Activated naive CD8-positive, alpha-beta T cell treated with anti-CD3 and anti-CD28 coated beads, Interleukin-2, amount 10 ng/mL, durations not matched to agents 7 days and 5 days (primary cell): ENCODE data around the gene FADS6. TPM values are rescaled to one million over a fixed set of nuclear protein-coding genes. Genes with fewer than 3 reads are reported as not detected.

Experiments used
- ATAC-seq: fragments of 150-1000 bp; cut with Tn5 transposase; one replicate; pipeline ENCODE4 v1.10.0; 2021; ENCODE audit warnings: low read depth, moderate library complexity
- POLR2A ChIA-PET: fragments of 350-600 bp; sonication (Branson Sonifier 250); formaldehyde crosslinking; loops from one replicate; lab custom pipeline; 2021; ENCODE audit warnings: antibody characterized with exemption; lab: Charles Lee
- DNase-seq: peaks from one replicate; pipeline ENCODE4 v3.0.0; 2021
- H3K27ac Mint-ChIP-seq: one replicate; pipeline ENCODE4 v1.8.0; 2022; ENCODE audit warnings: mild to moderate bottlenecking, mixed read lengths
- H3K27me3 Mint-ChIP-seq: one replicate; pipeline ENCODE4 v1.8.0; 2022; ENCODE audit warnings: mild to moderate bottlenecking, moderate library complexity, mixed read lengths
- H3K36me3 Mint-ChIP-seq: one replicate; pipeline ENCODE4 v1.8.0; 2021; ENCODE audit warnings: mild to moderate bottlenecking, mixed read lengths
- H3K4me1 Mint-ChIP-seq: one replicate; pipeline ENCODE4 v1.8.0; 2021; ENCODE audit warnings: mixed read lengths
- H3K4me3 Mint-ChIP-seq: one replicate; pipeline ENCODE4 v1.8.0; 2022; ENCODE audit warnings: mild to moderate bottlenecking, moderate library complexity, mixed read lengths
- H3K9me3 Mint-ChIP-seq: one replicate; pipeline ENCODE4 v1.8.0; 2021; ENCODE audit warnings: mixed read lengths
- total RNA-seq, 2 experiments: library from RNA; stranded (reverse); gene quantifications; one replicate each; pipeline ENCODE4 v1.2.3, GENCODE V29; 2021

FADS6 gene
- total RNA-seq, 2 experiments from 2014 or later: not detected

DNA sequence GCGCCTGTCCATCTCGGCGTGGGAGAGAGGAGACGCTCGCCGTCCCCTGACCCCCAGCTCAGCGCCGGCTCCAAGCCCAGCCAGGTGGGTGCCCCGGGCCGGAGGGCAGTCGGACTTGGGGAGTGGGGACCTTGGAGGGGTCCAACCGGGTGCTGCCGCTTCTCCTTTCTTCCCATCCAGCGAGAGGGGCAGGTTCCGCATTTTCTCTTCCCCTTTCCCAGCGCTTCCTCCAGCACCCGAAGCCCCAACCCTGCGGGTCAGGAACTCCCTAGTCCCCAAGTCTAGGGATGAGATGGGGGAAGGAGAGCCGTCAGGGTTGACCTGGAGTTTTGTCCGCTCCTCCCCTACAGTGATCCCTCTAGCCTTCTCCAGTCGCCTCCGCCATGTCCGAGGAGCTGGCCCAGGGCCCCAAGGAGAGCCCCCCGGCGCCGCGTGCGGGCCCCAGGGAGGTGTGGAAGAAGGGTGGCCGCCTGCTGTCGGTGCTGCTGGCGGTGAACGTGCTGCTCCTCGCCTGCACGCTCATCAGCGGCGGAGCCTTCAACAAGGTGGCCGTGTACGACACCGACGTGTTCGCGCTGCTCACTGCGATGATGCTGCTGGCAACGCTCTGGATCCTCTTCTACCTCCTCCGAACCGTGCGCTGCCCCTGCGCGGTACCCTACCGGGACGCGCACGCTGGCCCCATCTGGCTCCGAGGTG, 31.0 kb upstream of the FADS6 start, which contains the start of gene OTOP2:
Gene OTOP2 (plus strand): TSS at position 24 of the 699 bp plus-strand sequence. CDS start 360 bp downstream, at position 384.
- peak; percentile 43 for DNase-seq
- H3K27ac Mint-ChIP-seq: no peak within 1 kb of the TSS
- H3K4me3 Mint-ChIP-seq: no peak within 1 kb of the TSS
- no peaks in the 10 kb centered on the region for H3K36me3 Mint-ChIP-seq
- ATAC-seq: no peak
- no peaks in the 10 kb centered on the region for H3K9me3 Mint-ChIP-seq
- POLR2A ChIA-PET: interaction anchor here (0.6 kb wide), 1 partner anchor 117 kb away, joined by 3 read pairs; no protein-coding TSS in a partner anchor
- H3K4me1 Mint-ChIP-seq: peaks cover 4% of the 10 kb centered on the region
- H3K27me3 Mint-ChIP-seq: peaks cover 56% of the 10 kb centered on the region

DNA sequence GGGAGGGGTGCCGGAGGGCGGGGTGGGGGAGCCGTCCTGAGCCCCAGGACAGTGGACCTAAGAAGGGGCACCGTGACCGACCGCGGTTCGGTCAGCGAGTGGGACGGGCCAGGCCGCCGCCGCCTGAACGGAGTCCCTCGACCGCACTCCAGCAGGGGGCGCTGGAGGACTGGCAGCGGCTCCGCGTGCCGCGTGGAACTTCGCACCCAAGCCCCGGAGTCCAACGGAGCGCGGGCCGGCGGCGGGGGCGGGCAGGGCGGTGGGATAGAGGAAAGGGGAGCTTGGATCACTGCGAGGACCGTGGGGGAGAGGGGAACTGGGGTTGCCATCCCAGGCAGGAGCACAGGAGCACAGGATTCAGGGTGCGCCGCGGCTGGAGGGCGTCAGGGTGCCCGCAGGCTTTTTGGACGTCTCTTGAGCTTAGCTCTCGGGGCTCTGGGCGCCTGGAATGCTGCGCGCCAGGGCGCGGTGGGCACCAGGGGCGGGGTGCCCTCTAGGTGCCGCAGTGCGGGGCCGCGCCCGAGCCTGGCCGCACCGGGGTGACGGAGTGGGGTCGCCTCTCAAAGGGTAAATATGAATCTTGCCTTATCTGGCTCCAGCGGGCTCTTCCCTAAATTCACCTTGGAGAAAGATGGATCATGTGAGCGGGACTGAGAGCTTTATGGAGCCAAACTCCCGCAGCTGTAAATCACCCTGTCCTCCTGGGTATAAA, 30.3 kb upstream of the FADS6 start:
- ATAC-seq (peak; percentile 57), DNase-seq (peak; percentile 87)
- no peaks in the 10 kb centered on the region for H3K36me3 Mint-ChIP-seq
- H3K27me3 Mint-ChIP-seq: peaks cover 61% of the 10 kb centered on the region
- POLR2A ChIA-PET: interaction anchor here (0.6 kb wide), 1 partner anchor 118 kb away, joined by 3 read pairs; no protein-coding TSS in a partner anchor
- peaks cover 4% of the 10 kb centered on the region for H3K4me1 Mint-ChIP-seq
- no peak overlapping the region for H3K27ac Mint-ChIP-seq
- no peaks in the 10 kb centered on the region for H3K9me3 Mint-ChIP-seq
- H3K4me3 Mint-ChIP-seq: no peak overlapping the region

DNA sequence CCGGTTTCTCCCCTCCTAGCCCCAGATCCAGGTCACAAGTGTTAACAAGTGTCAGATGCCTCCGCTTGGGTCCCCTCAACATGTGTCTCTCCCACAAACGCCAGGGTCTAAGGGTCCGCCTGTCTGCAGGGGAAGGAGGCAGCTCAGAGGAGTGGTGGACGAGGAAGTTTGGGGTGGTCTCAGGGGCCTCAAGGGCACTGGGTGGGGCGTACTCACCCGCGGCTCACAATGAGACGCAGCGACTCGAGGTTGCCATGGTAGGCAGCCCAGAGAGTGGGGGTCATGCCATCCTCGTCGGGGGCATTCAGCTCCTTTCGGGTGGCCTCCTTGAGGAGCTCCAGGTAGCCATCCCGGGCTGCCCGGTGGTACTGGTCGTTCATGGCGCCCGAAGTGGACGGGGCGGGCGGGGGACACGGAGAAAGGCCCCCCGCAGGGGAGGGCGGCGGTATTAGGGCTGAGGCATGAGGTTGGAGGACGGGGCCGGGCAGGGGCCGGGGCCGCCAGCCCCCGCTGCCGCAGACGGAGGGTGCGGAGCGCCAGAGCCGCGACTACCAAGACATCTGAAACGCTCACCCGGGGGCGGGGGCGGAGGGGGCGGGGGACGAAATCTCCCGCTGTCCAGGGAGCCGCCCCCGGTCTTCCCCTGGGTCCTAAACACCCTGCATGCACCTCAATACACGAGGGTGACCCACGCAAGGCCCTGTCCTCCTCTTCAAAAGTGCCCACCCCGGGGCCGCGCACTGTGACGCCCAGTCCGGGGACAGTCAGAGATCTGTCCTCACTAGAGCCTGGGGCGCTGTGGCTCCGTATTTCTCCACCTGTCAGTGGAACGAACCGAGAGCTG, 29.5 kb upstream of the FADS6 start, which contains the start of gene USH1G:
Gene USH1G (minus strand): TSS at position 562 of the 844 bp plus-strand sequence. CDS start 182 bp downstream, at position 380.
- no peaks in the 10 kb centered on the region for H3K9me3 Mint-ChIP-seq
- no peak within 1 kb of the TSS for H3K4me3 Mint-ChIP-seq
- POLR2A ChIA-PET: no interaction called here
- peaks cover 4% of the 10 kb centered on the region for H3K4me1 Mint-ChIP-seq
- peaks cover 60% of the 10 kb centered on the region for H3K27me3 Mint-ChIP-seq
- H3K27ac Mint-ChIP-seq: no peak within 1 kb of the TSS
- ATAC-seq (peak; percentile 31), DNase-seq (no peak)
- H3K36me3 Mint-ChIP-seq: no peaks in the 10 kb centered on the region

DNA sequence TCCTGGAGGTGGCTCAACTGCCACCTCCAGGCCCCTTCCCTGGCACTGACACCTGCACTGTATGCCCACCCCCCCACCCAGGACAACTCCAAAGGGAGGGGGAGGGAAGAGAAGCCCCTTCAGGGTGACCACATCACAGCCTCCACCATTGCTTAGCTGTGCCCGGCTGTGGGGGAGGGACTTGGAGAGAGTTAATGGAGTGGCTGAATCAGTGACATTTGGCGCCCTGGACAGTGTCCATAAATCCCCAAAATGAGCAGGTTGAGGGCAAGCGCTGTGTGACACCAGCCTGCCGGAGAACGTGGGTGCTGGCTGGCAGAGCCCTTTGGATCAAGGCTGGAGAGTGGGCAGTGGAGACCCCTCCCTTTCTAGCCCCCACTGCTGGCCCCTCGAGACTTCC, 28.7 kb upstream of the FADS6 start:
- POLR2A ChIA-PET: no interaction called here
- no peak overlapping the region for H3K4me3 Mint-ChIP-seq
- no peak overlapping the region for H3K27ac Mint-ChIP-seq
- H3K4me1 Mint-ChIP-seq: peaks cover 4% of the 10 kb centered on the region
- no peaks in the 10 kb centered on the region for H3K36me3 Mint-ChIP-seq
- ATAC-seq (no peak), DNase-seq (no peak)
- H3K27me3 Mint-ChIP-seq: peaks cover 60% of the 10 kb centered on the region
- H3K9me3 Mint-ChIP-seq: no peaks in the 10 kb centered on the region

DNA sequence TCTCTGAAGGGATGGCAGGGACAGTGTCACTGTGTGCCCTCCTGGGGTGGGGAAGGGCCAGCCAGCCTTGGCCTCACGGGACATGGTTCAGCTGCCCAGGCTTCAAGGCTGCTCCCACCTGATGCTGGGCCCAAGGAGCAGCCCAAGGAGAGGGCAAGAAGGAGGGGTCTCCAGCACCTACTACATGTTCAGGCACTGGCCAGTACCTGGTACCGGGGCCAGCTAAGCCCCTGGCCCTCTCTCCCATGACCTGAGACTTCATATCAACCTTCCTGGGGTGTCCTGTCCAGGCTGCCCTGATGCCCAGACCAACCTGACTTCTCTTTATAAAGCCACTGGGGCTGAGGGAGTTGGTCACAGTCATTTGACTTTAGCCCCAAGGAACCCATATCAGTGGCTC, 28.3 kb upstream of the FADS6 start:
- Mint-ChIP-seq H3K36me3 (no peaks in the 10 kb centered on the region), H3K9me3 (no peaks in the 10 kb centered on the region), H3K4me3 (no peak overlapping the region), H3K4me1 (peaks cover 4% of the 10 kb centered on the region), H3K27me3 (peaks cover 58% of the 10 kb centered on the region), H3K27ac (no peak overlapping the region)
- ATAC-seq (no peak), DNase-seq (no peak)
- POLR2A ChIA-PET: no interaction called here

DNA sequence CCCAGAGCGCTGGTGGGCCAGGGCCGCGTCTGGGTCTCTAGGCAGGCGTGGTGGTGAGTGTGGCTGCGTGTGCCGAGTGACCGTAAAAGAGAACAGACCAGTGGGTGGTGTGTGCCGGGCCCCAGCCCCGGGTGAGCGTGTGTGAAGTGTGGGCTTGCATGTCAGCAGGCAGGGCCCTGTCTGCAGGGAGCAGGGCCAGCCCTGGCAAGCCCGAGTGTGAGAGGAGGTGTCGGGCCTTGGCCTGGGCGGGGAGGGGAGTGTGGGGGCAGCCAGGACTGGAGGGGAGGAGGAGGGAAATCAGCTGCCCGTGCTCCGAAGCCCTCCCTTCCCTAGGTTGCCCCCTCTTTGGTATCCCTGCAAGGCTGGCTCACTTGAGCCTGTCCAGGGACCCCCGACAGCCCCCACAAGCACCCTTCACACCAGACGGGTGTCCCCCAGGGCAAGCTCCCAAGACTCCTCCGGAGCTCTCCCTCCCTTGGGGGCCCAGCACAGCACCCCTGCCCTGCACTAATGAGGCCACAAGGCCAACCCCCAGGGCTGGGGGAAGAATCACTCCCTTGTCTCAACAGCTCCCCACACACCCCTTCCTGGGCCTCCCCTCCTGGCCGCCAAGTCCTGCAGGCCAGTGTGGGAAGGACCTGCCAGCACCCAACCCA, 27.7 kb upstream of the FADS6 start:
- Mint-ChIP-seq H3K27ac (no peak overlapping the region), H3K4me3 (no peak overlapping the region), H3K9me3 (no peaks in the 10 kb centered on the region), H3K36me3 (no peaks in the 10 kb centered on the region), H3K27me3 (peaks cover 53% of the 10 kb centered on the region), H3K4me1 (peaks cover 4% of the 10 kb centered on the region)
- DNase-seq (no peak), ATAC-seq (no peak)
- POLR2A ChIA-PET: no interaction called here

DNA sequence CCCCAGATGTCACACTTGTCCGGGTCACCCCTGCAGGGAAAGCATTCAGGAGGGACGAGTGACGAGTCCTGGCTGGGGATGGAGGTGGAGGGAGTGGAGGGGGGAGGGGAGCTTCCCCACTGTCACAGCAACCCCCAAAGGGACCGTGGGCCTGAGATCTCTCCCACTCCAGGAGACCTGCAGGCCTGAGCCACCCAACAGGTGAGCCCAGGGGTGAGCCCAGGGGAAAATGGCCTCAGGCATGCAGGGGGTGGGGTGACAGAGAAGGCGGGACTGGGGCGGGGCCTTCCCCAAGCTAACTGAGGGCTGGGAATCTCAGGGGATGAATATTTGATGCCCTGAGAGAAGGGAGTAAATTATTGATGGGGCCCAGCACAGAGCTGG, 27.2 kb upstream of the FADS6 start:
- peaks cover 49% of the 10 kb centered on the region for H3K27me3 Mint-ChIP-seq
- no peak for DNase-seq
- H3K4me1 Mint-ChIP-seq: peaks cover 4% of the 10 kb centered on the region
- H3K36me3 Mint-ChIP-seq: no peaks in the 10 kb centered on the region
- no peaks in the 10 kb centered on the region for H3K9me3 Mint-ChIP-seq
- POLR2A ChIA-PET: no interaction called here
- ATAC-seq: no peak
- H3K27ac Mint-ChIP-seq: no peak overlapping the region
- H3K4me3 Mint-ChIP-seq: no peak overlapping the region

DNA sequence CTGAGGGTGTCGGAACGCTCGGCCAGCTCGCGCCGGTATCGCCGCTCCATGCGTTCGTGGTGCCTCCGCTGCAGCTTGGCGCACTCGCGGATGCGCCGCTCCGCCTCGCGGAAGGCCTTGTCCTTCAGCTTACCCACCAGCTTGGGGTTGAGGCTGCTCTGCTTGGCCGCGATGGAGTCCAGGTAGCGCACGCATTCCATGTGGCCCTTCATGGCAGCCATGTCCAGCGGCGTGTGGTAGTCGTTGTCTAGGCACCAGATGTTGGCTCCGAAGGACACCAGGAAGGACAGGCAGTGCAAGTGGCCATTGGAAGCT, 26.8 kb upstream of the FADS6 start:
- Mint-ChIP-seq H3K27ac (no peak overlapping the region), H3K9me3 (no peaks in the 10 kb centered on the region), H3K4me1 (peaks cover 4% of the 10 kb centered on the region), H3K4me3 (no peak overlapping the region), H3K27me3 (peaks cover 46% of the 10 kb centered on the region), H3K36me3 (no peaks in the 10 kb centered on the region)
- DNase-seq (no peak), ATAC-seq (no peak)
- POLR2A ChIA-PET: no interaction called here

DNA sequence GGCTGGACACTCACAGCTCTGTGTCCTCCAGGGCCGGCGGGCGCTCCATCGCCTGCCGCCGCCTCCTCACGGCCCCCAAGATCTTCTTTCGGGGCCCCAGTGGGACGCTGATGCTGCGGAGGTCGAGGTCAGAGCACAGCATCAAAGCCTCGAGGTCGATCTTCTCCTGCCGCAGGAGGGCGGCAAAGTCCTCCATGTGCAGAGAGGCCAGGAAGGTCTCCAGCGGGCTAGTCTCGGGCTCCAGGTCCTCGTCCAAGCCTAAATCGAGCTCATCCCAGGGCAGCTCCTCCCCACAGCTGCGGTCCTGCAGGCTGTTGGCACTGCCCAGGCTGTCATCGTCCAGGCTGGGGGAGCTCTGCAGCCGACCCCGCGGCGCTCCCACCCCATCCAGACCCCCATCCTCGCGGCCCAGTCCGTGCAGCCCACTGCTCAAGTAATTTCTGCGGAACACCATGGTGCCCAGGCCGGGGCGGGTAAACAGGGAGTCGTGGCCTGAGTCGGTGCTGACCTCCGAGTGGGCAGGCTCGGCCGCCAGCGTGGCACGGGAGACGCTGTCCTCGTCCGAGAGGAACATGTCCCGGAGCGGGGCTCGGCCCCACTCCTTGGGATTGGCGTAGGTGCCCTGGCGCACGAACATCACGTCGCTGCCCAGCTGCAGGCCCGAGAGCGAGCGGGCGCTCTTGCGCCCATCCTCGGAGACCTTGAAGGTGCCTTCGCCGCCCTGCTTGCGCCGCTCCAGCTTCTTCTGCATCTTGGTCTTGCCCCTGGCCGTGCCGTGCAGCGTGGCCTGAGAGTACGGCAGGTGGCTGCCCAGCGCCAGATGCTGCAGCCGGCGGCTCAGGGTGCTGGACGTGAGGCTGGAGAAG, 26.2 kb upstream of the FADS6 start:
- Mint-ChIP-seq H3K27me3 (peaks cover 40% of the 10 kb centered on the region), H3K4me3 (no peak overlapping the region), H3K4me1 (peaks cover 1% of the 10 kb centered on the region), H3K27ac (no peak overlapping the region), H3K36me3 (no peaks in the 10 kb centered on the region), H3K9me3 (no peaks in the 10 kb centered on the region)
- no peak for DNase-seq
- POLR2A ChIA-PET: no interaction called here
- no peak for ATAC-seq

DNA sequence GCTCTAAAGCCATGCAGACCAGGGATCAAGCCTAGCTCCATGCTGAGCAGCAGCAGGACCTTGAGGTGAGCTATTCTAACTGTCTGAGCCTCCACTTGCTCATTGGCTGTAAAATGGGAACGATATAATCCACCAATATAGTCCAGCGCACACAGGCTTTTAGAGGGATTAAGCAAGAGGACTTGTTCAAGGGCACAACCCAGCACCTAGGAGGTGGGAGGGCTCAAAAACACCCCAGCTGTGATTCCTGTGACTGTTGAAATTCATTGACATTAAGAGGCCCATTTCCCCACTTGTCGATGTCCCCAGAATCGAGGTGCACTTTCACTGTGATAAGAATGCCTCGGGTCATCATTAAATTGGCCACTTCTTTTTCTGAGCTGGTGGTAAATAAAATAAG, 25.5 kb upstream of the FADS6 start:
- no peak overlapping the region for H3K4me3 Mint-ChIP-seq
- no peaks in the 10 kb centered on the region for H3K9me3 Mint-ChIP-seq
- ATAC-seq: no peak
- peaks cover 1% of the 10 kb centered on the region for H3K4me1 Mint-ChIP-seq
- POLR2A ChIA-PET: no interaction called here
- H3K27me3 Mint-ChIP-seq: peaks cover 34% of the 10 kb centered on the region
- DNase-seq: no peak
- H3K36me3 Mint-ChIP-seq: no peaks in the 10 kb centered on the region
- no peak overlapping the region for H3K27ac Mint-ChIP-seq

DNA sequence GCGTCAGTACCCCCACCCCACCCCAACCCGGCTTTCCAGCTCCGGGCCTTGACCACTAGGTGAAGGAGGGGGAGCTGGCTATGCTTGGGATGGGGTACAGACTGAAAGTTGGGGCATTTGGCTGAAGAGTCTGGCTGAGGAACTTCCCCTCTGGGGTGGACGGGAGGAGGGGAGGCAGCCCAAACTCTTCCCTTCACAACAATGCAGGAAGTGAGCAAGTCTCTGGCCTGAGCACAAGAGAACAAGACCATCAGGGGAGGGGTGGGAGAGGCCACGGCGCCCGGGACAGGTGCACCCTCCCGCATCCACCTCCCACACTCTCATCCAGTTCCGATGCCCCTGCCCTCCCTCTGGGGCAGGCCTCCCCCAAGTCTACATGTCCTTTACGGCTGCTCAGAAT, 24.0 kb upstream of the FADS6 start:
- Mint-ChIP-seq H3K27ac (no peak overlapping the region), H3K4me3 (no peak overlapping the region), H3K36me3 (no peaks in the 10 kb centered on the region), H3K4me1 (peaks cover 1% of the 10 kb centered on the region), H3K9me3 (no peaks in the 10 kb centered on the region), H3K27me3 (peaks cover 24% of the 10 kb centered on the region)
- ATAC-seq (no peak), DNase-seq (no peak)
- POLR2A ChIA-PET: no interaction called here

DNA sequence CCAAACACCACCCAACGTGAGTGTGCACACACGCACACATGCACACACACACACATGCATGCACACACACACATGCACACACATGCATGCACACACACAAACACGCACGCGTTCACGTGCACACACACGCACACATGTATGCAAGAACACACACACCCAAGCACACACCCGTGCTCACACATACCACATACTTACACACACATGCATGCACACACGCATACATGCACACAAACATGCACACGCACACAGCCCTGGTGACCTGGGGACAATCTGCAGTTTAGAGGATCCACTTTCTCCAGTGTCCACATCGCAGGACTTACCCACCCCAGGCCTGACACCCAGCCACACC, 23.4 kb upstream of the FADS6 start:
- Mint-ChIP-seq H3K4me3 (no peak overlapping the region), H3K27me3 (peaks cover 22% of the 10 kb centered on the region), H3K9me3 (no peaks in the 10 kb centered on the region), H3K36me3 (no peaks in the 10 kb centered on the region), H3K27ac (no peak overlapping the region), H3K4me1 (peaks cover 1% of the 10 kb centered on the region)
- ATAC-seq (no peak), DNase-seq (no peak)
- POLR2A ChIA-PET: no interaction called here
